Measurements from ENCODE around the gene CDKL2.

- TF ChIP-seq ZNF274 (IDR thresholded peaks at IDR 0.05; ENCODE audit: low read depth, low read length) (no peak), YY1 (IDR thresholded peaks at IDR 0.05; ENCODE audit: insufficient read depth, insufficient read length) (no peak), SUZ12 (IDR thresholded peaks at IDR 0.05; ENCODE audit: extremely low read depth, insufficient read depth, insufficient read length) (no peak)
Measured at GRCh38 chr4:75643651-75644050, 13.3 kb upstream of the CDKL2 start.

Measured in NT2/D1 (cell line).